ENCODE results near the gene DEDD2. TPM values are rescaled to one million over a fixed set of nuclear protein-coding genes. Genes with fewer than 3 reads are reported as not detected.

The DEDD2 gene
- total and polyA plus RNA-seq, 10 of the 15 experiments (the other 5 are each of a cell fraction or from before 2014, with no cell fraction given), result 2.5 to 24.7 (median 17.6) TPM

GRCh38 chr19:42199440-42200115 lies 17.9 kb downstream of the DEDD2 start (continued):
- TF ChIP-seq TCF3 (IDR thresholded peaks at IDR 0.05; ENCODE audit: borderline replicate concordance, insufficient read depth, low read depth, low read length) (0 out of 2 replicates have a peak, but pooled peaks have one; percentile 70), RB1 (IDR thresholded peaks at IDR 0.05; ENCODE audit: borderline replicate concordance) (no peak), GABPA (IDR thresholded peaks at IDR 0.05; ENCODE audit: low read depth) (no peak), CREM (IDR thresholded peaks at IDR 0.05; ENCODE audit: low read depth) (0 out of 2 replicates have a peak, but pooled peaks have one; percentile 23), RUNX3 (IDR thresholded peaks at IDR 0.05; ENCODE audit: low read length) (peak; percentile 73; the same call in 1 of the 2 replicates), ESRRA (IDR thresholded peaks at IDR 0.05; ENCODE audit: low read length) (no peak), SPI1 (IDR thresholded peaks at IDR 0.05; ENCODE audit: borderline replicate concordance, insufficient read depth, low read depth, low read length) (no peak; the same call in 1 of the 2 replicates), DPF2 (IDR thresholded peaks at IDR 0.05) (peak; percentile 68; the same call in 1 of the 2 replicates), E4F1 (IDR thresholded peaks at IDR 0.05; ENCODE audit: borderline replicate concordance, partially characterized antibody) (peak; percentile 42), IKZF1 (conservative IDR thresholded peaks at IDR 0.05) (peak; percentile 66; the same call in 1 of the 2 replicates), KDM1A (IDR thresholded peaks at IDR 0.05; ENCODE audit: borderline replicate concordance) (no peak), BACH1 (IDR thresholded peaks at IDR 0.05; ENCODE audit: borderline replicate concordance) (peak; percentile 73; the same call in 1 of the 2 replicates), RELB (IDR thresholded peaks at IDR 0.05; ENCODE audit: low read depth) (0 out of 2 replicates have a peak, but pooled peaks have one; percentile 4), CTCF (IDR thresholded peaks at IDR 0.05 in 2 of 3, conservative IDR thresholded peaks at IDR 0.05 in 1 of 3; ENCODE audit: control insufficient read depth in 2 of 3, extremely low read depth in 1 of 3, insufficient read depth in 1 of 3, low read depth in 3 of 3, low read length in 3 of 3) (peak; percentile 55 to 67 (median 61)), POLR2AphosphoS2 (IDR thresholded peaks at IDR 0.05; ENCODE audit: low read depth, low read length) (0 out of 2 replicates have a peak, but pooled peaks have one; percentile 25), SIN3A (IDR thresholded peaks at IDR 0.05; ENCODE audit: low read depth, low read length) (peak; percentile 70; the same call in 1 of the 2 replicates), MEF2B (IDR thresholded peaks at IDR 0.05; ENCODE audit: partially characterized antibody, poor library complexity, severe bottlenecking) (peak; percentile 33), POLR2AphosphoS5 (IDR thresholded peaks at IDR 0.05; ENCODE audit: low read length) (0 out of 2 replicates have a peak, but pooled peaks have one; percentile 36), HDGF (IDR thresholded peaks at IDR 0.05) (peak; percentile 98), PBX3 (IDR thresholded peaks at IDR 0.05; ENCODE audit: insufficient replicate concordance, low read depth, low read length) (no peak), LARP7 (IDR thresholded peaks at IDR 0.05) (peak; percentile 52; the same call in 1 of the 2 replicates), MTA2 (IDR thresholded peaks at IDR 0.05; ENCODE audit: low read depth) (0 out of 2 replicates have a peak, but pooled peaks have one; percentile 19), MYC (IDR thresholded peaks at IDR 0.05; ENCODE audit: insufficient read depth, insufficient read length, insufficient replicate concordance, low read length, severe bottlenecking) (no peak)

Measured in GM12878 (cell line).